HG02678 (cell line): ENCODE data around the gene CH25H.

Experiments used
- ATAC-seq: cut with Tn5 transposase; IDR thresholded peaks from one replicate; pipeline ENCODE4 v1.9.1; 2021; ENCODE audit warnings: mild to moderate bottlenecking, moderate library complexity; ENCODE audit not compliant: unreplicated experiment

The CH25H gene

GRCh38 chr10:89233033-89233432 is 25.9 kb upstream of the CH25H start:
- ATAC-seq, result no peak

GRCh38 chr10:89228962-89229361 is 21.8 kb upstream of the CH25H start:
- no peak for ATAC-seq

- ATAC-seq, result no peak
Observed at GRCh38 chr10:89228146-89228545, 21.0 kb upstream of the CH25H start.

GRCh38 chr10:89226891-89227290 is 19.8 kb upstream of the CH25H start:
- no peak for ATAC-seq

- ATAC-seq, result no peak
Observed at GRCh38 chr10:89224739-89225443, 17.8 kb upstream of the CH25H start.

GRCh38 chr10:89221919-89222318 is 14.8 kb upstream of the CH25H start:
- no peak for ATAC-seq

- no peak for ATAC-seq
Observed at GRCh38 chr10:89219513-89220218, 12.5 kb upstream of the CH25H start.

- no peak for ATAC-seq
Observed at GRCh38 chr10:89217057-89217990, 10.2 kb upstream of the CH25H start.

- ATAC-seq, result no peak
Observed at GRCh38 chr10:89216056-89216455, 8.9 kb upstream of the CH25H start.

GRCh38 chr10:89215511-89215910 is 8.4 kb upstream of the CH25H start:
- ATAC-seq, result no peak

- no peak for ATAC-seq
Observed at GRCh38 chr10:89214566-89215165, 7.5 kb upstream of the CH25H start.

- ATAC-seq, result no peak
Observed at GRCh38 chr10:89213191-89213808, 6.2 kb upstream of the CH25H start.

- no peak for ATAC-seq
Observed at GRCh38 chr10:89210794-89211425, 3.8 kb upstream of the CH25H start.

- no peak for ATAC-seq
Observed at GRCh38 chr10:89209718-89210117, 2.6 kb upstream of the CH25H start.

- ATAC-seq, result no peak
Observed at GRCh38 chr10:89207801-89208551, 859 bp upstream of the CH25H start.

GRCh38 chr10:89206402-89207180 is 526 bp downstream of the CH25H start:
- no peak for ATAC-seq

- no peak for ATAC-seq
Observed at GRCh38 chr10:89204621-89205185, 2.4 kb downstream of the CH25H start.

GRCh38 chr10:89203237-89203636 is 3.9 kb downstream of the CH25H start:
- no peak for ATAC-seq
